Calu3 (cell line): Measurements from ENCODE around the gene NHP2. TPM values are rescaled to one million over a fixed set of nuclear protein-coding genes. Genes with fewer than 3 reads are reported as not detected.
A peak's percentile ranks its signal among the peaks of the same experiment; 100 is the strongest.

Experiments used
- BruUV-seq: library from RNA; stranded (reverse); fragments of 400-500 nt; replicated peaks from 2 replicates; lab custom pipeline; 2021; lab: Mats Ljungman, UMichigan
- CTCF ChIA-PET: fragments of 300-600 bp; sonication (Branson Sonifier 250); formaldehyde crosslinking; loops from one replicate; lab custom pipeline; 2022; ENCODE audit warnings: antibody characterized with exemption; lab: Charles Lee
- DNase-seq: peaks from one replicate; pipeline ENCODE4 v3.0.0; 2022
- H3K27ac Mint-ChIP-seq: one replicate; pipeline ENCODE4 v1.8.0; 2022; ENCODE audit warnings: mixed read lengths; ENCODE audit not compliant: unreplicated experiment
- H3K27me3 Mint-ChIP-seq: one replicate; pipeline ENCODE4 v1.8.0; 2022; ENCODE audit warnings: mixed read lengths; ENCODE audit not compliant: unreplicated experiment
- H3K36me3 Mint-ChIP-seq: one replicate; pipeline ENCODE4 v1.8.0; 2022; ENCODE audit warnings: mild to moderate bottlenecking, moderate library complexity, mixed read lengths; ENCODE audit not compliant: insufficient read depth, unreplicated experiment
- H3K4me1 Mint-ChIP-seq: one replicate; pipeline ENCODE4 v1.8.0; 2022; ENCODE audit warnings: mild to moderate bottlenecking, low read depth, mixed read lengths; ENCODE audit not compliant: unreplicated experiment
- H3K4me3 Mint-ChIP-seq: one replicate; pipeline ENCODE4 v1.8.0; 2022; ENCODE audit warnings: mild to moderate bottlenecking, low read depth, moderate library complexity, mixed read lengths; ENCODE audit not compliant: unreplicated experiment
- H3K9me3 Mint-ChIP-seq: one replicate; pipeline ENCODE4 v1.8.0; 2022; ENCODE audit warnings: low read depth, mixed read lengths; ENCODE audit not compliant: unreplicated experiment
- intact Hi-C: fragments of 100-400 bp; cut with micrococcal nuclease; formaldehyde crosslinking; loops from one replicate; pipeline ENCODE4 v1.10.0; 2022; ENCODE audit not compliant: unreplicated experiment
- total RNA-seq: library from RNA; stranded (reverse); gene quantifications from 2 replicates; pipeline ENCODE4 v1.2.3, GENCODE V29; 2022
- TF ChIP-seq, protein P1 (sequence below): fragments of 200-600 bp; IDR thresholded peaks from one replicate; pipeline ENCODE4 v1.8.0; 2022; ENCODE audit warnings: antibody characterized with exemption; ENCODE audit not compliant: unreplicated experiment

The NHP2 gene
- total RNA-seq, 1 experiment from 2014 or later, result 182 TPM

DNA sequence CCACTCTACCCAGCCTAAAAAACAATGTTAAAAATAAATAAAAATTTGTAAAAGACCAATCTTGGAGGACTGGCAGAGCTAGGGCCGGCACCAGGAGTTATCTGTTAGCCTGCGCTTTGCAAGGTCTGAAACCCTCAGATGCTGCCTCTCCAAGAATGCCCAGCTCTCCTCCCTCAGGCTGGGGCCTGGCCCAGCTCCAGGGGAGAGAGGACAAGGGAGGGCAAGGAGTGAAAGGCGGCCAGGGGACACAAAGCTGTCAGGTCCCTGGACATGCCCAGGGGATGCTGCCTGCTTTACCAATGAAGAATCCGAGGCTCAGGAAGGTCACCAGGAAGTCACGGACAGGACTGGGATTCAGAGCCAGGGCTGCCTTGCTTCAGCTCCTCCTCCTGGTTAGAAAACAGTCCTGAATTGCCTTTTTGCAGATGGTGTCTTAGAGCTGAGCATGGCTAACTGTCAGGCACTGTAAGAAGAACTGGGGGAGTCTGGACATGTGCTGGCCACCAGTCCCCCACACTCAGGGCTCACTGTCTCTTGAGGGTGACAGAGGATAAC lies 45.9 kb downstream of the NHP2 start:
- no peak for DNase-seq
- Mint-ChIP-seq H3K27ac (no peak overlapping the region), H3K4me1 (peaks cover 37% of the 10 kb centered on the region), H3K27me3 (no peaks in the 10 kb centered on the region), H3K4me3 (no peak overlapping the region), H3K9me3 (no peaks in the 10 kb centered on the region), H3K36me3 (peaks cover 9% of the 10 kb centered on the region)
- intact Hi-C loops, result no loop called here
- CTCF ChIA-PET, result interaction anchor here (3.4 kb wide), 1 partner anchor 32 kb away, joined by 13 read pairs; no protein-coding TSS in a partner anchor
- BruUV-seq, result no TSS peak
- TF ChIP-seq, protein P1, sequence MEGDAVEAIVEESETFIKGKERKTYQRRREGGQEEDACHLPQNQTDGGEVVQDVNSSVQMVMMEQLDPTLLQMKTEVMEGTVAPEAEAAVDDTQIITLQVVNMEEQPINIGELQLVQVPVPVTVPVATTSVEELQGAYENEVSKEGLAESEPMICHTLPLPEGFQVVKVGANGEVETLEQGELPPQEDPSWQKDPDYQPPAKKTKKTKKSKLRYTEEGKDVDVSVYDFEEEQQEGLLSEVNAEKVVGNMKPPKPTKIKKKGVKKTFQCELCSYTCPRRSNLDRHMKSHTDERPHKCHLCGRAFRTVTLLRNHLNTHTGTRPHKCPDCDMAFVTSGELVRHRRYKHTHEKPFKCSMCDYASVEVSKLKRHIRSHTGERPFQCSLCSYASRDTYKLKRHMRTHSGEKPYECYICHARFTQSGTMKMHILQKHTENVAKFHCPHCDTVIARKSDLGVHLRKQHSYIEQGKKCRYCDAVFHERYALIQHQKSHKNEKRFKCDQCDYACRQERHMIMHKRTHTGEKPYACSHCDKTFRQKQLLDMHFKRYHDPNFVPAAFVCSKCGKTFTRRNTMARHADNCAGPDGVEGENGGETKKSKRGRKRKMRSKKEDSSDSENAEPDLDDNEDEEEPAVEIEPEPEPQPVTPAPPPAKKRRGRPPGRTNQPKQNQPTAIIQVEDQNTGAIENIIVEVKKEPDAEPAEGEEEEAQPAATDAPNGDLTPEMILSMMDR, result no peak

DNA sequence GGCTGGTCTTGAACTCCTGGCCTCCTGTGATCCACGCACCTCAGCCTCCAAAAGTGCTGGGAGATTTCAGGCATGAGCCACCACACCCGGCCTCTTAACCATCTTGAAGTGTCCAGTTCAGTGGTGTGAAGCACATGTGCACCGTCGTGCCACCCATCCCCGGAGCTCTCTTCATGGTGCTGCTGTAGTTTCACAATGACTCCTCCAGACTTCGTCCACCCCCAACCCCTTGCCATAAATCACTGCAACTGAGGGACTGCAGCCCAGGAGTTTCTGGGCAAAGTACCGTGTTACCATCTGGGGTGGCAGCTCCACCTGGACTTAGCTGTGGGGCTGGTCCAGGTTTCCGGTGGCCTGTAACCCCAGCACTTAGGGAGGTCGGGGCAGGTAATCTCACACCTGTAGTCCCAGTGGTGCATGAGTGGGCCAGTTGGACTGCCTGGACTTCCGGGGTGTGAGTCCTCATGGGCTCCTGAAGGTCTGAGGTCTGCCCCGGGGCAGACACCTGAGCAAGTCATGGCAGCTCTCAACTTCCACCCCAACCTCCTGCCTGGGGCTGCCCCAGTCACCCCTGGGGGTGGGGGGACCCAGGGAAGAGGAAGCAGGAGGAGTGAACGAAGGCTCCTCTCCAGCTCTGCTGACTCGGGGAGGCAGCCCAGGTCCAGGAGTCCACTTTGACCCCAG lies 47.0 kb downstream of the NHP2 start:
- BruUV-seq, result no TSS peak
- TF ChIP-seq, protein P1, result no peak
- Mint-ChIP-seq H3K36me3 (peaks cover 7% of the 10 kb centered on the region), H3K4me3 (no peak overlapping the region), H3K27ac (no peak overlapping the region), H3K27me3 (no peaks in the 10 kb centered on the region), H3K4me1 (peaks cover 37% of the 10 kb centered on the region), H3K9me3 (no peaks in the 10 kb centered on the region)
- intact Hi-C loops, result no loop called here
- CTCF ChIA-PET, result interaction anchor here (1.1 kb wide), 1 partner anchor 25 kb away, joined by 3 read pairs; no protein-coding TSS in a partner anchor
- DNase-seq, result no peak

DNA sequence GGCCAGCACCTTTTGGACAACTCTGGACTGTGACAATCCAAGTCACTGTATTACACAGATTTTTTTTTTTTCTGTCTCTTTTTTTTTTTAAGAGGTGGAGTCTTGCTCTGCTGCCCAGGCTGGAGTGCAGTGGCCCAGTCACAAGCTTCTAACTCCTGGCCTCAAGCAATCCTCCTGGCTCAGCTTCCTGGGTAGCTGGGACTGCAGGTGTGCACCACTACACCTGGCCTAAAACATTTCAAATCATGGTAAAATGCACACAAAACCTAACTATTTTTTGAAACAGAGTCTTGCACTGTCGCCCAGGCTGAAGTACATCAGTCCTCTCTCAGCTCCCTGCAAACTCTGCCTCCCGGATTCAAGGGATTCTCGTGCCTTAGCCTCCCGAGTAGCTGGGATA lies 47.6 kb downstream of the NHP2 start:
- CTCF ChIA-PET, result interaction anchor here (0.5 to 1.1 kb wide), 2 partner anchors 25 to 152 kb away, joined by 3 read pairs; no protein-coding TSS in a partner anchor
- Mint-ChIP-seq H3K9me3 (no peaks in the 10 kb centered on the region), H3K27me3 (no peaks in the 10 kb centered on the region), H3K27ac (no peak overlapping the region), H3K36me3 (peaks cover 7% of the 10 kb centered on the region), H3K4me3 (no peak overlapping the region), H3K4me1 (peaks cover 37% of the 10 kb centered on the region)
- BruUV-seq, result no TSS peak
- no peak for DNase-seq
- TF ChIP-seq, protein P1, result no peak
- intact Hi-C loops, result no loop called here

DNA sequence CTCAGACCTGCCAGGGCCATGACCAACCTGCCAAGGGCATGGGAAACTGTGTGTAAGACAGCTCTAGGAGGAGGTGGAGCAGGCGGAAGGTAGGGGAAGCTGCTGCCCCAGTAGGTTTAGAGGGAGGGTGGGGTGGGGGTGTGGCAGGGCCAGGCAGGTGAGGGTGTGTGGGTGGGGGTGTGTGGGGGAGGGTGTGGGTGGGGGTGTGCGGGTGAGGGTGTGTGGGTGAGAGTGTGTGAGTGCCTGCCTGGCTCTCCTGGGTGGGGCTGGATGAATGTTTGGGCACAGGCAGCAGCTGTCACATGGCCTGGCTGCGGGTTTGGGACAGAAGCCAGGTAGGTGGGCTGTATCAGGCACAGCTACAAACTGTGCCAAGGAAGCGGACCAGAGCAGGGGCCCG lies 49.2 kb downstream of the NHP2 start:
- no TSS peak for BruUV-seq
- peaks cover 37% of the 10 kb centered on the region for H3K4me1 Mint-ChIP-seq
- H3K27me3 Mint-ChIP-seq, result no peaks in the 10 kb centered on the region
- H3K36me3 Mint-ChIP-seq, result peaks cover 7% of the 10 kb centered on the region
- TF ChIP-seq, protein P1, result no peak
- peak; percentile 72 for DNase-seq
- intact Hi-C loops, result no loop called here
- no peaks in the 10 kb centered on the region for H3K9me3 Mint-ChIP-seq
- CTCF ChIA-PET, result interaction anchor here (0.7 to 1.3 kb wide), 4 partner anchors 17 to 41 kb away, joined by 3 to 4 read pairs (median 3); no protein-coding TSS in a partner anchor
- no peak overlapping the region for H3K4me3 Mint-ChIP-seq
- no peak overlapping the region for H3K27ac Mint-ChIP-seq
